ENCODE data around the gene ALDH3A2.

The ALDH3A2 gene

GRCh38 chr17:19717031-19717360 lies 68.4 kb downstream of the ALDH3A2 start:
- FAIRE-seq = no peak

- no peak for FAIRE-seq
These were observed 68.9 kb downstream of the ALDH3A2 start for GRCh38 chr17:19717411-19717908.

- no peak for FAIRE-seq
These were observed 69.6 kb downstream of the ALDH3A2 start for GRCh38 chr17:19718041-19718612.

- FAIRE-seq = no peak
These were observed 70.2 kb downstream of the ALDH3A2 start for GRCh38 chr17:19718613-19719354.

GRCh38 chr17:19719355-19720209 lies 71.0 kb downstream of the ALDH3A2 start:
- FAIRE-seq = no peak

GRCh38 chr17:19720210-19720475 lies 71.6 kb downstream of the ALDH3A2 start:
- FAIRE-seq = no peak

GRCh38 chr17:19720631-19721426 lies 72.3 kb downstream of the ALDH3A2 start:
- FAIRE-seq = no peak

- FAIRE-seq = no peak
These were observed 75.4 kb downstream of the ALDH3A2 start for GRCh38 chr17:19723964-19724363.

GRCh38 chr17:19724501-19725420 lies 76.2 kb downstream of the ALDH3A2 start:
- no peak for FAIRE-seq

GRCh38 chr17:19725486-19725885 lies 76.9 kb downstream of the ALDH3A2 start:
- FAIRE-seq = no peak

GRCh38 chr17:19726631-19727376 lies 78.3 kb downstream of the ALDH3A2 start:
- no peak for FAIRE-seq

Measured in A204.1 (cell line).